GM19238 (cell line): ENCODE results near the gene CCL8.
"Not testable (repeated sequence)": the region's sequence is repeated elsewhere in the genome, so short reads cannot be mapped to it uniquely, and the experiment has no call there.

Source experiments
- DNase-seq: peaks from one replicate; pipeline ENCODE4 v3.0.0; 2011; ENCODE audit warnings: low spot score; ENCODE audit not compliant: insufficient read length

CCL8 gene

GRCh38 chr17:34313164-34313563, 6.1 kb upstream of the CCL8 start:
- DNase-seq, result no peak

- no peak for DNase-seq
Observed at GRCh38 chr17:34314279-34314678, 5.0 kb upstream of the CCL8 start.

GRCh38 chr17:34318474-34318873, 761 bp upstream of the CCL8 start:
- no peak for DNase-seq

GRCh38 chr17:34321964-34322363, 2.7 kb downstream of the CCL8 start:
- no peak for DNase-seq

GRCh38 chr17:34327580-34327979, 8.3 kb downstream of the CCL8 start:
- not testable (repeated sequence) for DNase-seq

GRCh38 chr17:34337701-34338100, 18.5 kb downstream of the CCL8 start:
- DNase-seq, result no peak

GRCh38 chr17:34339138-34339770, 20.0 kb downstream of the CCL8 start:
- DNase-seq, result no peak

GRCh38 chr17:34341916-34342315, 22.7 kb downstream of the CCL8 start:
- DNase-seq, result no peak

GRCh38 chr17:34347063-34347462, 27.8 kb downstream of the CCL8 start:
- no peak for DNase-seq

- DNase-seq, result no peak
Observed at GRCh38 chr17:34349751-34350150, 30.5 kb downstream of the CCL8 start.

- DNase-seq, result no peak
Observed at GRCh38 chr17:34351096-34351495, 31.9 kb downstream of the CCL8 start.

- DNase-seq, result no peak
Observed at GRCh38 chr17:34352191-34352590, 33.0 kb downstream of the CCL8 start.

- DNase-seq, result no peak
Observed at GRCh38 chr17:34354637-34355036, 35.4 kb downstream of the CCL8 start.

- DNase-seq, result no peak
Observed at GRCh38 chr17:34356194-34356593, 37.0 kb downstream of the CCL8 start, which contains the start of gene CCL13. CCL13 (plus strand) TSS chr17:34356480; CDS start chr17:34356527, 47 bp downstream.

- DNase-seq, result no peak
Observed at GRCh38 chr17:34357398-34357797, 38.2 kb downstream of the CCL8 start.

- no peak for DNase-seq
Observed at GRCh38 chr17:34358631-34359030, 39.4 kb downstream of the CCL8 start.

- DNase-seq, result no peak
Observed at GRCh38 chr17:34360601-34361270, 41.5 kb downstream of the CCL8 start.

GRCh38 chr17:34361478-34362061, 42.3 kb downstream of the CCL8 start:
- DNase-seq, result peak; percentile 71

- DNase-seq, result no peak
Observed at GRCh38 chr17:34363183-34363661, 44.0 kb downstream of the CCL8 start, which contains the start of gene CCL1. CCL1 (minus strand) TSS chr17:34363233; CDS start chr17:34363161, 72 bp downstream.

GRCh38 chr17:34364751-34365150, 45.5 kb downstream of the CCL8 start:
- DNase-seq, result no peak

- no peak for DNase-seq
Observed at GRCh38 chr17:34365340-34365739, 46.1 kb downstream of the CCL8 start.

- DNase-seq, result no peak
Observed at GRCh38 chr17:34366010-34366409, 46.8 kb downstream of the CCL8 start.
